NAMALWA (cell line): Measurements from ENCODE around the gene PDLIM4.

Experiments
- DNase-seq: peaks from one replicate; pipeline ENCODE4 v3.0.0-alpha.2; 2015; ENCODE audit warnings: low spot score

The PDLIM4 gene, protein sequence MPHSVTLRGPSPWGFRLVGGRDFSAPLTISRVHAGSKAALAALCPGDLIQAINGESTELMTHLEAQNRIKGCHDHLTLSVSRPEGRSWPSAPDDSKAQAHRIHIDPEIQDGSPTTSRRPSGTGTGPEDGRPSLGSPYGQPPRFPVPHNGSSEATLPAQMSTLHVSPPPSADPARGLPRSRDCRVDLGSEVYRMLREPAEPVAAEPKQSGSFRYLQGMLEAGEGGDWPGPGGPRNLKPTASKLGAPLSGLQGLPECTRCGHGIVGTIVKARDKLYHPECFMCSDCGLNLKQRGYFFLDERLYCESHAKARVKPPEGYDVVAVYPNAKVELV

DNA sequence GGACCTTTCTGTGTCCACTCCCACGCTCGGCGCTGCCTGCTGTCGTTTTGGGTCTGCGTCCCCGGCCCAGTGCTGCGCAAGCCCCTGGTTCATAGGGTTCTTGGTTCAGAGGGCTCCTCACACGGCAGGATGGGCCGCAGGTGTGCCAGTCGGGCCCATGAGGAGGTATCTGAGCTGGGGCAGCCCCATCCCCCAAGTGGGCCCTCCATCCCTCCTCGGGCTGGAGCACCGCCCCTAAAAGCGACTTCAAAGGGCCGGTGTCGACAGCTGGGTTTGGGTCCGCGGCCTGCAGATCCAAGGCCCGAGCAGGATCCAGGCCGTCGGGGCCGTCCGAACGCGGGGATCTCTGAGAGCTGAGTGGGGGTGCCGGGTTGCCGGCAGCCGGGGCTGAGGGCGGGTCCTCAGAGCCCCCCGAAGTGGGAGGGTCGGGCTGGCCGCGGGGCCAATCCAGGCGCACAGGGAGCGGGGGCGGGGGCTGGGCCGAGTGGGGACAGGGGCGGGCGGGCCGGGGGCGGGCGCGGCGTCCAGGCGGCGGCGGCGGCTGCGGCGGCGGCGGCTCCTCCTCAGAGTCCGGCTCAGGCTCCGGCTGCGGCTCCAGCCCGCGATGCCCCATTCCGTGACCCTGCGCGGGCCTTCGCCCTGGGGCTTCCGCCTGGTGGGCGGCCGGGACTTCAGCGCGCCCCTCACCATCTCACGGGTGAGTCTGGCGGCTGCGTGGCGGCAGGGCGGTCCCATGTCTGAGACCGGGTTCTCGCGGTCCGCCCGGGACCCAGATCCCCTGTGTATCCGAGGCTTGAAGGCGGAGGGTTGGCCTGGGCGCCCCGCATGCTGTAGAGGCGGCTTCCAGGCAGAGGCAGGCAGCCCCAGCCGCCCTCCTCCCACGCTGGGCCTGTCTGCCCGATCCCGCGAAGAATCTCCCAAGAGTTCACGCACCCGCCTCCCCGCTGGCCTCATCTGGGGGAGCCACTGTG, at the start of gene PDLIM4:
PDLIM4 (plus strand) TSS at position 566 of the 971 bp plus-strand sequence; CDS start at position 605, 39 bp downstream.
- no peak for DNase-seq

DNA sequence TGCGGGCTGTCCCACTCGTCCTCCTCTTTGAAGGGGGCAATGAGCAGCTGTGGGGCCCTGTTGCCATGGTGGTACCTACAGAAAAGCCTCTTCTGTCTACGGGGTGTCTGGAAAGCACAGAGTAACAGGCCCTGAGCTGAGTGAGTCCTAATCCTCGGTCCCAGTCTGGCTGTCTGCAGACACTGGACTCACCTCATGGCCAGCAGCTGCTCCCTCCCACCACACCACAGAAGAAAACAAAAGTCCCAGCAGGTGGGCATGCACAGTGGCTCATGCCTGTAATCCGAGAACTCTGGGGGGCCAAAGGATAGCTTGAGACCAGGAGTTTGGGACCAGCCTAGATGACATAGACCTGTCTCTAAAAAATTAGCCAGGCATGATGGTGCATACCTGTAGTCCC, 49.7 kb upstream of the PDLIM4 start:
- no peak for DNase-seq

DNA sequence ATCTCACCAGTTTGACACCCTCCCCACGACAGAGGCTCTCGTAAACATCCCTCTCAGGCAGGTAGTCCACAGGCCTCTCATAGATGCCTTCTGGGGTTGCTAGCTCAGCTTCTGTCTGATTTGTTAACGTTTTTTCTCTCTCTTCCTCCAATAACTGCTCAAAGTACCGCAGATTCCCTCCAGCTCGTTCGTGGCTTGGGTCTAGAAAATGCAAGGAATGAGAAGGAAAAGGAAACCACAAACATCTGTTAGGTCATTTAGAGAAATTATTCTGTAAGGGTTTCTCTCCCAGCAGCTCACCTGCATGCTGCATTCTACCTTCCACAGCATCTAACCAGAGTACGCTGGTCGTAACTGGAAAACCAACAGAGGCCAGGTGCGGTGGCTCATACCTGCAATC, 48.4 kb upstream of the PDLIM4 start:
- no peak for DNase-seq

DNA sequence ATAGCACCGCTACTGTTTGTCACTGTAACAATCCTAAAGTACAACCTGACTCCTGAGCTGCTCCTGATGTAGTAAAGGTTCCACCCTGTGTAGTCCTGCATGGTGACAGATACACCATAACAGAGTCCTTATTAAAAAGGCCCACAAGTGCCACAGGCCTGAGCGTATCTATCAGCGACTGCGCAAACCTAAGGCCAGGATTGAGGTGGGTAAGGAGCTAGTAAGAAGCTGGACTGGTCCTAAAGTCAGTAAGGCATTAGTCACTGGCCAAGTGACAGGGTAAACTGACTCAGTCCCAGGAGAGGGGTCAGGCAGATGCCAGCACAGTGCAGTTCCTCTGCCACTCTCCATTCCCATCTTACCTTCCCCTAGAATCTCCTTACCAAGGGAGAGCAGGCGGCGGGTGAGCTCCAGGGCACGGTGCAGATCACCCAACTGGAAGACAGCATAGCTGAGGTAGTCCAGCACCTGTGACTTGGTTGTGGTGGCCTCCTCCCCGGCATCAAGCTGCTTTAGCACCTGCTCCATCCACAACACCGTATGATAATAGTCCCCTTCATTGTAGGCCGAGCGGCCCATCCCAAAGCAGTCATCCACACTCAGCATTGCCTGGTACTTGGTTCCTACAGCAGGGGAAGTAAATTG, 47.5 kb upstream of the PDLIM4 start:
- no peak for DNase-seq

DNA sequence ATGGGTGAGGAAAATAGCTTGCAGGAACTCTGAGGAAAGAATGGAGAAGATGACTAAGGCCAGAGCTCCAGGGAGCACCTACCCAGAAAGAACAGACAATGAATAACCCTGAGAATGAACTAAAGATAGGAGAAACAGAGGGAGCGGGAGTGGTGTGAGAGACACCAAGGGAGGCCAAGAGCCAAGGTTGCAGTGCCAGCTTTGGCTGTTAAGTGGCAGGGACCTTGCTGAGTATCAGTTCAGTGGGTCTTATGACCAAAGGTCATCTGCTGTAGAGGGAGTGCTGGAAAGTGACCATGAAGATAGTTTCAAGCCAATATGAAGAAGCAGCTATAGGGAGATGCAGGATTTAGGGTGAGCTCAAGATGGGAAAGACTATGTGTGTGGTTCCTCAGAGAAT, 46.6 kb upstream of the PDLIM4 start:
- no peak for DNase-seq

DNA sequence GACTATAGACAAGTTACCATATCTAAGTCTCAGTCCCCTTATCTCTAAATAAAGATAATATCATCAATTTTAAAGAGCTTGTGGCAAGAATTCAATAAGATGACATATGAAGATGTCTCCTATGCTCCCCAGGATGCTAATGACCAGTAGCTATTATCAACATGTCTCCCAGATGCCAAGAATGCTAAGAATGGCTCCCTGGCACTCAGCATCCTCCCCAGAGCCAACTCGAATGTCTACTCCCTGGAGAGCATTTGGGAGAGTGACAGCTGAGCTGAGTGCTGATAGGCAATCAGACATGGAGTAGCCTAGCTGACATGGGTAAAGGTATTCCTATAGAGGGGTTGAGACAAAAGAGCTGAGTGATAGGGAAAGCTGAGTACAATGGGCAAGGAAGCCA, 45.7 kb upstream of the PDLIM4 start:
- DNase-seq, result no peak

DNA sequence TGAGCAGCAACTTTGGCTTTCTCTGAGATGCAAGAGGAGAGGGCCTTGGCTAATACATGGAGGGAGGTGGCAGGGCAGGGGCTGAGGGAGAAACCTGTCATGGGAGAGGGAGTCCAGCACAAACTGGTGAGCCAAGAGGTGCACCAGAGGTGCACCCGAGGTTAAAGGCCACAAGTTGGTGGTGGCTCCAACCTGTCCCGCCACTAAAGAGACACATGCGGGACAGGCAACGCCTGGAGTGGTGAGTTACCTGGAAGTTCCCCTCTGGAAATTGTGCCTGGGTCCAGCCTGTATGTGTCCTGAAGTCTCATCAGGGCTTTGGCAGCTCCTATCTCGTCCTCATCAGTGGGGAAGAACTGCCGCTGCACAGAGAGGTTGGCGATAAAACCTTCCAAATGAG, 43.8 kb upstream of the PDLIM4 start:
- no peak for DNase-seq

DNA sequence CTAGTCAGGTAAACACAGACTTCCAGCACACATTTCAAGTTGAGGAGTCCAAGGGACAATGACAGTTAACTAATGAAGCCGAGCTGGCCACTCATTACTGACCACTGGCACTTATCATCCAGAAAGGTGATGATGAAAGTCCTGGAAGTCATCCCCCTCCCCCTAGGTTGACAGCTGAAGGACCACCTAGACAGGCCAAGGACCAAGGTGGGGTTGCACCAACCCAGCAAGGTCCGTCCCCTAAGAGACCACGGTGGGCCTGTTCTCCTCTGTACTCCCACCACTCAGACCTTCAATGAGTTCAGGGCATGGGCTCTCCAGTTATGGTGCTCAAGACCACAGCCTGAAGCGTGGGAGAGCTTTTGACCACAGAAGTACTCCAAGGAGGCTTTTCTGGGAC, 43.0 kb upstream of the PDLIM4 start:
- no peak for DNase-seq

DNA sequence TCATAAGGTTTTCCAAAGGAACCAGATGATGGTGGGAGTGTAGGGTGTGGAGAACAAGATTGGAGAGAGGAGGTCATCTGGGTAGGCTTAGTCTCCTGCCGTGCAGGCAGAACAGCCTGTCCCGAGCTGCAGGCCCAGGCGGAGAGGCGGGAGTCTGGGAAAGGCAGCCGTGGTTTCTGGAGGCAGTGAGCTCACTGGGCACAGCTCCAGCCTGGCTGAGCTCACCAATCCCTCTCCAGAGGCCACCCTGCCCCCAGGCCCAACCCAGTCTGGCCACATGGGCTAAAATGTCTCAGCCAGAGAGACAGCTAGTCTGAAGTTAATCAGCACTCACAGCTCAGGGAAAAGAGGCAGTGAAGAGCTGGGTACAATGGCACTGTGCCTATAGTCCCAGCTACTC, 42.2 kb upstream of the PDLIM4 start:
- DNase-seq, result no peak

DNA sequence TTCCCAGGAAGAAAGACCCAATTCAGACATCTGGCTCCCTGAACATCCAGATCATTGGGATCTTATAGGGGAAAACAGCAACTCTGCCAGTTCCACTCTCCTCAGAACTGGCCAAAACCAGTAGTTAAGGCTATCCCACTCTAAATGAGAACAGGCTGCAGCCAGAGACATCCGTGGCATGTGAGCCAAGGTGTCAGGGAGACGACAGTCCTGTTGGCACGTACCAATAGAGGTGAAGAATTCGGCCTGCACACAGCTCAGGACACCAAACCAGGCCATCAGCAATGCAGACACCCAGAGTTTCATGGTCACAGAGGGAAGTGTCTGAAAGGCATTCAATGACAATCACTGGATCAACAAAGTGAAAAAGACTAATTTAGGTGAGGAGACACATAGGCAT, 39.2 kb upstream of the PDLIM4 start:
- no peak for DNase-seq

DNA sequence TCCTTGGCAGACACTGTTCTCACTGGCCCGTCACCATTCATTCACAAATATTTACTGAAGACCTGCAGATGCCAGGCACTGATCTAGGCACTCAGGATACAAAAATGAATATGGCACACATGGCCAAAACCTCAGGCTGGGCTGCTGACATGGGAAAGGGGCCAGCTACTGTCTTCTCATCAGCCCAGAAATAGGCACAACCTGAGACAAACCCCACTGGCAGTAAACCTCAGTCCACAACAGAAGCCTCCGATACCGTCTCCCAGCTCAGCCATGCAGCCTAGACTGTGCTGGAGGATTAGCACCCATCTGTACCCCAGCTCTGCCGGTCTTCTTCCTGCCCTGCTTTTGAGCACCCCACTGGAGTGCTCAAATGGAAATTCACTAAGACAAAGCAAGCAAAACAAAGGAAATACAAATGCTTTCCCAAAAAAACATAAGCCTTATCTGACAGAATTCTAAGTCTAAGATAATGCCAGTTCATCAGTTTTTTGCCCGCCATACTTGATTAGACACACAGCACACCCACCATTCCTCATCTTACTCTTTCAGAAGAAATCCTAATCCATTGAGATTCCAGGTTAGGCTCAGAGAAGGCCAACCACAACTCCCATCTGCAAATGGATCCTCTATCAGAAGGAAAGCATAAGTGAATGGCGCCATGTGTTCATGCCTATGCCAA, 38.1 kb upstream of the PDLIM4 start:
- no peak for DNase-seq

DNA sequence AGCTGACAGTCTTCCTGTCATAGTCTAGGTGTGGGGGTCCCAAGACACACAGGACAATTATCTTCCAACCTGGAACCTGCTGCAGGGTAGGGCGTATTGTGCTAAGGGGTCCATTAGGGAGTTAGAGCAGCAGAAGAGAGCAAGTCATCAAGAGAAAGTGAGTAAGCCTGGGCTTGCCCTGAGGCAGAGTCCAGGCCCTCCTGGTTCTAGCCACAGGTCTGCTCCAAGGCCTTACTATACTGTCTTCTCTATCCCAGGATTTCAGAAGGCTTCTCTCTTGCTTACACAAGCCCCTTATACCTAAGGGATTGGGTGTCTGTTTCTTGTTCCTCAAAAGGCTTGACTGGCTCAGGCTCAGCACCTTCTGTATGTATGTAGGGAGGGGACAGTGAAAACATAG, 37.5 kb upstream of the PDLIM4 start:
- DNase-seq, result no peak

DNA sequence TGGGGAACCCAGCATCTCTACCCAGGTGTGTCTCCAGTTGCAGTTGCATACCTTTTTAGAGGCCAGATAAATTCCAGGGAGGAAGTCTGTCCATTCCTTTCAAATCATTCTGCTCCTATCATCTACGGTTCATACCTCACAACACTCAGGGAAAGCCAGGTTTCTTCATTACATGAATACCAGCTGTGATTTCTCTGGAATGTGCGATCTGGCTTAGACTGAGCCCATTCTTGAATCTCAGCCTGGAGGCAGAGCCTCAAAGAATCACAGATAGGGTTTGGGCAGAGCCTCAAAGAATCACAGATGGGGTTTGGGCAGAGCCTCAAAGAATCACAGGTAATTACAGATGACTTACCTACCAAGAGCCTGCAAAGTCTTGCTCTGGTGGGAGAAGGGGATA, 37.0 kb upstream of the PDLIM4 start:
- DNase-seq, result no peak

DNA sequence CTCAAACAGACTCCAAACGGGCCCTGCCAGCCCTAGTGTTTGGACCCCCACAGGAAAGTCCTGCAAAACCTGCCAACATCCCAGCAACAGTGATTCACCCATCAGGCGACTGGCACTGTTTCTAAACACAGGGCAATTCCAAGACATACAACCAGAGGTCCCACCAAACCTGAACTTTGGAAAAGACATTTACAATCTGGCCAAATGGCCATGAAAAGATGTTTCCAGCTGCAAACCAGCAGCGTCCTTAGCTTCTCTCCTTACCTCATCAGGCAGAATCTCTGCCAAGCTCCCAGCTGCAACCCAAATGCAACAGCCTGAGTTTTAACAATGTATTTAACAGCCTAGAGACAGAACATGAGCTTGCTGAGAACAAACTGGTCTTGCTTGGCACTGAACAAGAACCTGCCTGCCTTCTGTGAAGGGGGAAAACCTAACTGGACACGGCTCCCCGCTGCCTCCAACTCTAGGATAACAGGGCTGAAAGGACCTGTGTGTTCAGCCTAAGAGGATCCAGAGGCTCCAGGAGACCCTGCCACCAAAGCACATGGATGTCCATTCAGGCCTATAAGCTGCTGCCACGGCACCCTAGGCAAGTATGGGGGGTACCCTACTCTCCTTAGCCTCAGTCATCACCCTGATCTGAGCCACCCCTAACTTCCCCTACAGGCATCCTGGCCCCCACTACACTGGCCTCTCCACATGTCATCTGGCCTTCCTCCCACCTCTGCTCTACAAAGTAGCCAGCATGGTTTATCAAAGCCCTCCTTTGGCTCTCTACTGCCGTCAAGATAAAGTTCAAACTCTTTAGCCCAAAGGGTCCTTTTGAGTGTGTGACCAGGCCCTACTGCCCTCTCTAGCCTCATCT, 35.5 kb upstream of the PDLIM4 start:
- DNase-seq, result no peak

DNA sequence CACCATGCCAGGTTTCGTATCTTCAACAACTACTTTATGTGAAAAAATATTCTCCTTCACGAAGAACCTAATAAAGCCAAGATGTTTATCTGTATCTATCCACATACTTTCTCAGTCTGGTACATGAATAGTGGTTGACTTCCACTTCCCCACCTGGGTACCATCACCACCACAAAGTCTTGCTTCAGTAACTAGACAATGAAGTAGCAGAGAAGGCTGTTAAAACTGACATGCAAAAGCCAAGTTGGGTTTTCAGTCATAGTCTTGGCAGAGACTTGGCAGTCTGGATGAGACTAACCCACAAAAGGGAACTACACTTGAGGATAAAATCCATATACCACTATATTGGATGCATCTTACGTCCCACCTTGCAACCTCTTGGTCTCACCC, 34.9 kb upstream of the PDLIM4 start:
- DNase-seq, result peak; percentile 68

DNA sequence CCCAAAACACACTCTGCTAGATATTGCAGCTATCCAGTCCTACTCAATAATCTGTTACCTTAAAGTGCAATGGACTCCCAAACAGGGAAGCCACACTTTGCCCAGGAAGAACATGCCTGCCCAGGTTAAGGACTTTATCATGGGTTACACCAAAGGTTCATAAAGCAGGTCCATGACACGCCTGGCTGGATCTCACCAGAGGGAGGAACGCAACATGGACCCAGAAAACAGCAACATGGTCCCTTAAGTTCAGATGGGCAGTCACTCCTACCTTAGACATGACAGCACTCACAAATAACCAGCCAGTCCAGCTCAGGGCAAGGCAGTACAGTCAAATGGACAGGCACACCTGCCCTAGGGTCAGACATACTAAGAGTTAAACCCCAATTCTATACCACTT, 33.6 kb upstream of the PDLIM4 start:
- DNase-seq, result no peak

DNA sequence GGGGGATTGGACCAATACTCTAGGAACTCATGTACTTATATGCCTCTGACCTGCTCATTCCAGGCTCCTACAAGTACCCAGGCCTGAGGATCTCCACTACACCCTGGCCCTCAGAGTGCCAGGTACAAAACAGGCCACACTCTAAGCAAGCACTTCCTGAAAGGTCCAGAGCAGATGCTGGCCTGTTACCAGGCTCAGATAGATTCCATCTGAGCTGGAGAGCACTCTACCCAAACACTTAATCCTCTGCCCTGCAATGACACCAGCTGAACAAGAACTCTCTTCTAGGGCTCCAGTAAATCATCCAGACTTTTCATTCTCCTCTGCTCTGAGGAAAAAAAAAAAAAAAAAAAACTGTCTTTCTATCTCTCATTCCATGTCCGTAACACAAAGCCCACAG, 32.8 kb upstream of the PDLIM4 start:
- DNase-seq, result no peak

DNA sequence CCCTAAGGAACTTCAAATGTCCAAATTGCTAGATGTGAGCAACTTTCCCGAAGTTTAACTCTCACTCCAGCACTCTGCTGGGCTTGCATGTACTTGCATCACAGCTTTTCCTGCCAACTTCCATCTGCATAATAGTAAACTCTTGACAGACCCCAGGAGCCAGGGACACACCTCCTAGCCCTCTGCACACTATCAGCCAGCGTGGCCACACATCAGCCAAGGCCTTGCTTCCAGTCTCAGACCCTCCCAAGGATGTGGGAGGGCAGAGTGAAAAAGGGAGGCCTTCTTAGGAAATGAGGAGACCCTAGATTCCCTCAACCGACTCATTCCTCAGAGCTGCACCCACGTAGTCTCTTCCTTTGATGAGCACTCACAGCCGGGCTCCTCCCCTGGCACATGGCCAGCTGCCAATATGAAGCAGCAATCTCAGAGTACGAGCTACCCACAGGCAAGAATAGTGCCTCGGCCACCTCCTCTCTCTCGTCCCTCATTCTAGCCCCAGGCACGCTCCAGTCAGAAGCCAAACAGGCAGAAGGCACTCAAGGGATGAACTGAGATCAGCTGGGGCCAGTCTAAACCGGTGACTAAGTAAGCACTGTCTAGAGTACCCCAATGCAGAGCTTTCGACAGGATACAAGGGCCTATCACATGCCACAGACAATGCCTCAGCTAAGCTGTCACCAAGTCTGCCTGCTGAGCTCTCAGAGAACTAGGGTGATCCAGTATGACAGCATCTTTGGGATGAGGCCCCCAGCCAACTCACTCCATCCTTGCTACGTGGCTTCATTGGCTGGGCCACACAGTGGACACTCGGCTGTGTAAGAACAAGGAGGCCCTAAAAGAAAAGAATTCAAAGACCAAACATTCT, 32.1 kb upstream of the PDLIM4 start:
- DNase-seq, result peak; percentile 62

DNA sequence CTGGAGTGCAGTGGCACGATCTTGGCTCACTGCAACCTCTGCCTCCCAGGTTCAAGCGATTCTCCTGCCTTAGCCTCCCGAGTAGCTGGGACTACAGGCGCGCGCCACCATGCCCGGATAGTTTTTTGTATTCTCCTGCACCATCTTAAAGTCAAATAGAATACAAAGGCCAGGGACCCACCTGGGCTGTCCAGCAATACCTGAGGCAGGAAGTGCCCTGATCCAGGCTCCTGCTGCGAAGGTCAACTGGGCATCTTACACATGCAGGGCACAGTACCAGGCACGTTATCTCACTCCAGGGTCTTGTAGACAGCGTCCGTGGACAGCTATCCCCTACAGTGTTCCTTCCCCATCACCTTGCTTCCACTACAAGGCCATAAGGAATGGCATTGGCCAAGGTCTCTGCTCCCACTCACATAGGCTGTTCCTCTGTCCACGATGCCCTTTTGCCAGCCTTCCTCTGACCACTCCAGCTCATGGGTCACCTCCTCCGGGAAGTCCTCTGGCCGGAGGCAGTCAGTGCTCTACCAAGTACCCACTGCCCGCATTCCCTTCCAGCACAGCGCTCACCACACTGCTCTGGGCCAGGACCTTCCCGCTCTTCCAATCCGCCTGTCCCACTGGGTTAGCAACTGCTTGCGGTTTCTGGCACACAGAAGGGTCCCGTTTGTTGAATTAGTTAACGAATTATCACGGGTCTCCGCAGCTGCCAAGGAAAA, 30.8 kb upstream of the PDLIM4 start:
- no peak for DNase-seq

DNA sequence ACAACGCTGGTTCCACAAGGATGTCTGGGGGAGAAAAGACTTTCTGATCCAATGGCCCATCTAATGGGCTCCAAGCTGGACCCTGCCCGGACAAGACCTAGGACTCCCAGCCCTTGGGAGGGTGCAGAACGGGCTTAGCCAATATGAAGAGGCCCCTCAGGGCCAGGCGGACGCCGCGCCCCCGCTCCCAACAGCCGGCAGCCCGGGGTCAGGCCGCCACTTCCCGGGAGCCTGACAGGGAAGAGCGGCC, 30.3 kb upstream of the PDLIM4 start:
- no peak for DNase-seq
